Measurements from ENCODE around the gene KRT33B.

GRCh38 chr17:41338961-41339485 is 30.6 kb downstream of the KRT33B start:
- no peak for TF ChIP-seq ZNF670 (tag by site-specific recombination; IDR thresholded peaks at IDR 0.05; ENCODE audit: low read depth)
- TF ChIP-seq, protein P1, sequence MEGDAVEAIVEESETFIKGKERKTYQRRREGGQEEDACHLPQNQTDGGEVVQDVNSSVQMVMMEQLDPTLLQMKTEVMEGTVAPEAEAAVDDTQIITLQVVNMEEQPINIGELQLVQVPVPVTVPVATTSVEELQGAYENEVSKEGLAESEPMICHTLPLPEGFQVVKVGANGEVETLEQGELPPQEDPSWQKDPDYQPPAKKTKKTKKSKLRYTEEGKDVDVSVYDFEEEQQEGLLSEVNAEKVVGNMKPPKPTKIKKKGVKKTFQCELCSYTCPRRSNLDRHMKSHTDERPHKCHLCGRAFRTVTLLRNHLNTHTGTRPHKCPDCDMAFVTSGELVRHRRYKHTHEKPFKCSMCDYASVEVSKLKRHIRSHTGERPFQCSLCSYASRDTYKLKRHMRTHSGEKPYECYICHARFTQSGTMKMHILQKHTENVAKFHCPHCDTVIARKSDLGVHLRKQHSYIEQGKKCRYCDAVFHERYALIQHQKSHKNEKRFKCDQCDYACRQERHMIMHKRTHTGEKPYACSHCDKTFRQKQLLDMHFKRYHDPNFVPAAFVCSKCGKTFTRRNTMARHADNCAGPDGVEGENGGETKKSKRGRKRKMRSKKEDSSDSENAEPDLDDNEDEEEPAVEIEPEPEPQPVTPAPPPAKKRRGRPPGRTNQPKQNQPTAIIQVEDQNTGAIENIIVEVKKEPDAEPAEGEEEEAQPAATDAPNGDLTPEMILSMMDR (tag by site-specific recombination; IDR thresholded peaks at IDR 0.05) = no peak
- TF ChIP-seq, protein P2, sequence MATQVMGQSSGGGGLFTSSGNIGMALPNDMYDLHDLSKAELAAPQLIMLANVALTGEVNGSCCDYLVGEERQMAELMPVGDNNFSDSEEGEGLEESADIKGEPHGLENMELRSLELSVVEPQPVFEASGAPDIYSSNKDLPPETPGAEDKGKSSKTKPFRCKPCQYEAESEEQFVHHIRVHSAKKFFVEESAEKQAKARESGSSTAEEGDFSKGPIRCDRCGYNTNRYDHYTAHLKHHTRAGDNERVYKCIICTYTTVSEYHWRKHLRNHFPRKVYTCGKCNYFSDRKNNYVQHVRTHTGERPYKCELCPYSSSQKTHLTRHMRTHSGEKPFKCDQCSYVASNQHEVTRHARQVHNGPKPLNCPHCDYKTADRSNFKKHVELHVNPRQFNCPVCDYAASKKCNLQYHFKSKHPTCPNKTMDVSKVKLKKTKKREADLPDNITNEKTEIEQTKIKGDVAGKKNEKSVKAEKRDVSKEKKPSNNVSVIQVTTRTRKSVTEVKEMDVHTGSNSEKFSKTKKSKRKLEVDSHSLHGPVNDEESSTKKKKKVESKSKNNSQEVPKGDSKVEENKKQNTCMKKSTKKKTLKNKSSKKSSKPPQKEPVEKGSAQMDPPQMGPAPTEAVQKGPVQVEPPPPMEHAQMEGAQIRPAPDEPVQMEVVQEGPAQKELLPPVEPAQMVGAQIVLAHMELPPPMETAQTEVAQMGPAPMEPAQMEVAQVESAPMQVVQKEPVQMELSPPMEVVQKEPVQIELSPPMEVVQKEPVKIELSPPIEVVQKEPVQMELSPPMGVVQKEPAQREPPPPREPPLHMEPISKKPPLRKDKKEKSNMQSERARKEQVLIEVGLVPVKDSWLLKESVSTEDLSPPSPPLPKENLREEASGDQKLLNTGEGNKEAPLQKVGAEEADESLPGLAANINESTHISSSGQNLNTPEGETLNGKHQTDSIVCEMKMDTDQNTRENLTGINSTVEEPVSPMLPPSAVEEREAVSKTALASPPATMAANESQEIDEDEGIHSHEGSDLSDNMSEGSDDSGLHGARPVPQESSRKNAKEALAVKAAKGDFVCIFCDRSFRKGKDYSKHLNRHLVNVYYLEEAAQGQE (tag by site-specific recombination; IDR thresholded peaks at IDR 0.05) = no peak
- TF ChIP-seq ZBTB48 (tag by site-specific recombination; IDR thresholded peaks at IDR 0.05) = no peak
- no peak for TF ChIP-seq YY1 (tag by site-specific recombination; IDR thresholded peaks at IDR 0.05)
- no peak for TF ChIP-seq ZNF776 (tag by site-specific recombination; IDR thresholded peaks at IDR 0.05; ENCODE audit: borderline replicate concordance)
- no peak for TF ChIP-seq ZFP37 (tag by site-specific recombination; IDR thresholded peaks at IDR 0.05)
- TF ChIP-seq ZNF274 (IDR thresholded peaks at IDR 0.05; ENCODE audit: low read length) = no peak
- TF ChIP-seq ZNF274 (tag by site-specific recombination; IDR thresholded peaks at IDR 0.05; ENCODE audit: borderline replicate concordance) = no peak
